ENCODE measurements around the gene NHLH2.

The NHLH2 gene

DNA sequence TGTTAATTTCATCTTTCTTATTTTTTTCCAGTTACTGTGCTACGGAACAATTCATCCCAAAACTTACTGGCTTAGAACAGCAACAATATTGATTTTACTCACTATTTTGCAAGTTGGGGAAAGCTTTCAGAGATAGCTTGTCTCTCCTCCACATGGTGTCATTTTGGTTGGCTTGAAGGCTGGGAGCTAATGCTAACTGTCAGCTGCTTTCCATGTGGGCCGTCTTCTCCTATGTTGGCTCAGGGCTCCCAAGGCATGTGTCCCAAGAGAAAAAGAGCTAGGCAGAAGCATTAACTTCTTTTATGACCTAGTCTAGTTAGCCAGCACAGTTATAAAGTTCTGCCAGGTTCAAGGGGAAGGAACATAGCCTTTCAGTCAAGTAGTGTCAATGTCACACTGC is 38.5 kb downstream of the NHLH2 start:
- DNase-seq (ENCODE audit: low spot score) = no peak

DNA sequence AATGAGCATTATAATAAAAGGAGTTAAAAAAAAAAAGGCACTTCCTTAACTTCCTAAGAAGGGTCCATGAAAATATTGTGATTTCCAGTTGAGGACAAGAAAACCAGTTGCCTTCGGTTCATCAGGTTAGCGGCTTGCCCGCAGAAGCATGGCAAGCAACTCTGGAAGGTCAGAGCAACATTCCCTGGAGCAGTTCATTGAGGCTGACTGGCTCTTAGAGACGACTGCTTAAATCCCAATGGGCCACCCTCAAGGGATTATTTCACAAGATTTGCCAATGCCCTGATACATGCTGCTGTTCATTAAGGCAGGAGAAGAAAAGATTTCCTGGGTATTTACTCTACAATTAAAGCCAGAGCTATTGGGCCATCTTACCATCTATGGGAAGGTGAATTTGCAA is 43.4 kb downstream of the NHLH2 start:
- DNase-seq (ENCODE audit: low spot score) = no peak

- no peak for DNase-seq (ENCODE audit: low spot score)
Measured at GRCh38 chr1:115796897-115797296, 44.0 kb downstream of the NHLH2 start.

GRCh38 chr1:115796036-115796435 is 44.9 kb downstream of the NHLH2 start:
- DNase-seq (ENCODE audit: low spot score) = no peak

DNA sequence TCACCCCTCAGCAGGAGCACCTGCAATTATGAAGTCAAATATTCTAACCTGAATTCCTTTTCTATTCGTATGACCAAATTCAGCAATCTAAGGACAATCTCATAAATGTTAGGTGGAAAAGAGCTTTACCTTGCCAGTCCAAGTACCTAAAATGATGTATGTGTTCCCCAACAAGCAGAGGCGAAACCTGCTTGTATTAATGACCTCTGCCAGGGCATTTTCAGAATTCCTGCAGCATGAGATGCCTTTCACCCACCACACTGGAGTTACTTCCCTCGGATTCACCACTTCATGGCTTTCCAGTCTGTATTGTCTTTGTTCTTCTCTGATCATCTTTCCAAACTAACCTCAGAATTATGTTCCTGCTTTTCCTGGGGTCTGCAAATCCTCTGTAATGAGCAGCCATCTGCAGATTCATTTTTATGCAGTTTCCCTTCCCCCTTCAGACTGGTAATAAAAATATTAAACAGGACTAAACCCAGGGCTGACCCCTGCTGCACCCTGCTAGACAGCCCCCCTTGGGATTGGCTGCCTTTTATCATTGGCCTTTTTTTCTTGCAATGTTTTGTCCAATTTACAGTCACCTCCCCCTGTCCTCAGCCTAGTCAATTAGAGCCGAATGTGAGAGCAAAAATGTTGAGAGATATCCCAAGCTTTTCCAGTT is 45.8 kb downstream of the NHLH2 start:
- no peak for DNase-seq (ENCODE audit: low spot score)

DNA sequence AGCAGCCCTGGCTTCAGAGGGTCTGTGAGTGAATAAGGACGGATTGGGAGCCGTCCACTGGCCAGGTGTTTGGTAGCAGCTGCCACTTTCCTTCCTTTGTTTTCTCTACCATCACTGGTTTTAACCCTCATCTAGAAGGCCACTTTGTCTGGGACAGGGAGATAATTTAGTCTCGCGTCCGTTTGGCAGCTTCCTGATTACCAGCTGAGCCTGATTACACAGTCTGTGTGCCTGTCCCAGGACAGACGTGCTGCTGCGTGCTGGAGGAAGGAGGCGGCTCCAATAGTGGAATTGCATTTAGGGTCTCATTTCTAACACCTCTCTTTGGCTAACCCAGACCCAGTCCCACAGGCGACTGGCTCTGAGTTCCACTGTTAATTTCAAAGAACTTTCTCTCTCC is 47.8 kb downstream of the NHLH2 start:
- no peak for DNase-seq (ENCODE audit: low spot score)

- no peak for DNase-seq (ENCODE audit: low spot score)
Measured at GRCh38 chr1:115791816-115792215, 49.1 kb downstream of the NHLH2 start.

DNA sequence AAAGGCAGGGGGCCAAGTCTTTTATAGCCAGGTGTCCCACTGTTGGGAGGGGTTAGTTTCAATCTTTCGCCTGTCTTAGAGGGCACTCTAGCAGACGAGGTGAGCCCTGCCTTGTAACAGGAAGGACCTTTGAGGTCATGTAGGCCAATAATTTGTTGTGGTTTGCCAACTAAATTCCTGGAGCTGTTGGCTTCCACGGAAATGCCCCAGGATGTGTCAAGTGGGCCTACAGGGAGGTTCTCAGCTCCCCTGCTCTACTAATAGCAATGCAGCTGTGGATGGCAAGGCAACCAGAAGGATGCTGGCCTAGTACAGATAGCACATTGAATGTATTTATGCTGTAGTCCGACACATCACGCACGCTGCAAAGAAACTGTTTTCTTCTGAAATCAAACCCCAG is 50.1 kb downstream of the NHLH2 start:
- DNase-seq (ENCODE audit: low spot score) = no peak

DNA sequence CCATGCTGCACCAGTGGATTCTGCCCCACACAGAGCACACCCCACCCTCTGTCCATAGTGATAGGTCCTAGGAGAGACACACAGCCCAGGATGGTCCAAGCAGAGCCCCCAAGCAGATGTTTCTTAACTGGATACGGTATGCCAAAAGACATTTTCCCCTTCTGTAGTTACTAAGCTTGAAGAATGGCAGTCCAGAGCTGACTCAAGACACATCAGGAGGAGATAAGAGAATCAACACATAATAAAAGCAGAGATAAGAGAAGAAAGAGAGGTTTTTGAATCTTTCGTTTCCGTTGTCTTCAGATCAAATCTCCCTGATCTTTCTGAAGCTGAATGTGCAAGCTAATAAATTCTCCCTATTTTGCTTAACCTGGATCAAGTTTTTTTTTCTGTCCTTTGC is 50.6 kb downstream of the NHLH2 start:
- DNase-seq (ENCODE audit: low spot score) = no peak
